IMR-90 (cell line): ENCODE measurements around the gene NUTM2B. TPM values are rescaled to one million over a fixed set of nuclear protein-coding genes. Genes with fewer than 3 reads are reported as not detected.
"Not testable (repeated sequence)": the region's sequence is repeated elsewhere in the genome, so short reads cannot be mapped to it uniquely, and the experiment has no call there.

ENCODE experiments used
- ATAC-seq: fragments of 200-7000 bp; cut with Tn5 transposase; 2 replicates; pipeline ENCODE4 v1.9.1; 2020; ENCODE audit warnings: low read depth, mild to moderate bottlenecking, moderate library complexity
- BruUV-seq: library from RNA; stranded (reverse); fragments of 400-500 nt; replicated peaks from 2 replicates; lab custom pipeline; 2021; lab: Mats Ljungman, UMichigan
- CTCF ChIA-PET: fragments of 300-600 bp; formaldehyde crosslinking; extraction: SDS; loops from one replicate; lab custom pipeline; 2021; ENCODE audit warnings: antibody characterized with exemption; lab: Yijun Ruan, JAX
- POLR2A ChIA-PET: fragments of 300-600 bp; sonication (Branson Sonifier 250); formaldehyde crosslinking; loops from one replicate; lab custom pipeline; 2022; ENCODE audit warnings: antibody characterized with exemption; ENCODE audit not compliant: unreplicated experiment; lab: Charles Lee
- DNase-seq: peaks from one replicate; pipeline ENCODE4 v3.0.0; 2013
- H2AFZ ChIP-seq: replicated peaks from 2 replicates; pipeline ENCODE3; 2013; ENCODE audit warnings: low read length, mild to moderate bottlenecking; ENCODE audit not compliant: poor library complexity
- H2AK5ac ChIP-seq: 2 replicates; pipeline ENCODE4 v1.6.1; 2013; ENCODE audit warnings: low read depth, low read length, inconsistent platforms
- H2AK9ac ChIP-seq: replicated peaks from 2 replicates; pipeline ENCODE3; 2013; ENCODE audit warnings: mild to moderate bottlenecking, low read depth, low read length, moderate library complexity; ENCODE audit not compliant: poor library complexity
- H2BK120ac ChIP-seq: 2 replicates; pipeline ENCODE4 v1.6.1; 2013; ENCODE audit warnings: low read depth, low read length, inconsistent platforms
- H2BK15ac ChIP-seq: 3 replicates; pipeline ENCODE4 v1.6.1; 2013; ENCODE audit warnings: low read depth, low read length, inconsistent platforms
- H2BK20ac ChIP-seq: 2 replicates; pipeline ENCODE4 v1.6.1; 2013; ENCODE audit warnings: low read depth, mild to moderate bottlenecking, inconsistent platforms, low read length, moderate library complexity
- H2BK5ac ChIP-seq: 2 replicates; pipeline ENCODE4 v1.6.1; 2013; ENCODE audit warnings: mild to moderate bottlenecking, low read depth, low read length, inconsistent platforms; ENCODE audit not compliant: poor library complexity, severe bottlenecking
- H3K14ac ChIP-seq: replicated peaks from 2 replicates; pipeline ENCODE4 v1.6.1; 2013; ENCODE audit warnings: low read depth, low read length, inconsistent platforms
- H3K18ac ChIP-seq: 2 replicates; pipeline ENCODE4 v1.6.1; 2013; ENCODE audit warnings: low read depth, low read length, control low read depth
- H3K23ac ChIP-seq: 2 replicates; pipeline ENCODE4 v1.6.1; 2013; ENCODE audit warnings: low read depth, low read length, inconsistent platforms
- H3K27ac ChIP-seq: 2 replicates; pipeline ENCODE4 v1.5.1; 2013; ENCODE audit warnings: mild to moderate bottlenecking, control low read depth, low read length; ENCODE audit not compliant: insufficient read depth
- H3K27me3 ChIP-seq: 2 replicates; pipeline ENCODE4 v1.6.1; 2013; ENCODE audit warnings: low read length; ENCODE audit not compliant: control insufficient read depth, insufficient read depth
- H3K36me3 ChIP-seq: 2 replicates; pipeline ENCODE4 v1.6.1; 2013; ENCODE audit warnings: low read length, mixed read lengths; ENCODE audit not compliant: control insufficient read depth, insufficient read depth
- H3K4ac ChIP-seq: 2 replicates; pipeline ENCODE4 v1.6.1; 2013; ENCODE audit warnings: low read depth, low read length, inconsistent platforms
- H3K4me1 ChIP-seq: 2 replicates; pipeline ENCODE4 v1.6.1; 2013; ENCODE audit warnings: low read length, mixed read lengths; ENCODE audit not compliant: control insufficient read depth, insufficient read depth
- H3K4me2 ChIP-seq: 2 replicates; pipeline ENCODE4 v1.6.1; 2013; ENCODE audit warnings: low read depth, mild to moderate bottlenecking, control low read depth, low read length, moderate library complexity
- H3K4me3 ChIP-seq: 2 replicates; pipeline ENCODE4 v1.5.1; 2013; ENCODE audit warnings: low read depth, mild to moderate bottlenecking, control low read depth, low read length, moderate library complexity; ENCODE audit not compliant: insufficient read depth
- H3K56ac ChIP-seq: 2 replicates; pipeline ENCODE4 v1.6.1; 2013; ENCODE audit warnings: low read length, inconsistent platforms; ENCODE audit not compliant: insufficient read depth; ENCODE audit errors: extremely low read depth
- H3K79me1 ChIP-seq, 2 experiments: 2 replicates each; pipeline ENCODE4 v1.6.1; 2013; ENCODE audit warnings: low read length in 2 of 2, inconsistent platforms in 1 of 2, low read depth in 1 of 2
- H3K9ac ChIP-seq: 2 replicates; pipeline ENCODE4 v1.6.1; 2013; ENCODE audit warnings: low read depth, low read length, control low read depth
- H3K9me1 ChIP-seq: 2 replicates; pipeline ENCODE4 v1.6.1; 2013; ENCODE audit warnings: low read length, inconsistent platforms; ENCODE audit not compliant: insufficient read depth
- H3K9me3 ChIP-seq: 2 replicates; pipeline ENCODE4 v1.6.1; 2013; ENCODE audit warnings: low read length; ENCODE audit not compliant: control insufficient read depth, insufficient read depth
- H4K20me1 ChIP-seq: 2 replicates; pipeline ENCODE4 v1.6.1; 2013; ENCODE audit warnings: low read length, inconsistent platforms; ENCODE audit not compliant: insufficient read depth
- H4K5ac ChIP-seq: 2 replicates; pipeline ENCODE4 v1.6.1; 2013; ENCODE audit warnings: mild to moderate bottlenecking, low read depth, low read length, control low read depth
- H4K8ac ChIP-seq, 2 experiments: 2 replicates each; pipeline ENCODE4 v1.6.1; 2013; ENCODE audit warnings: low read depth in 2 of 2, low read length in 2 of 2, control low read depth in 1 of 2, inconsistent platforms in 1 of 2
- H4K91ac ChIP-seq: 2 replicates; pipeline ENCODE4 v1.6.1; 2013; ENCODE audit warnings: low read depth, low read length, inconsistent platforms; ENCODE audit not compliant: insufficient read depth
- WGBS, 2 experiments: methylation state at CpG; one replicate each; pipeline versions ENCODE4 v1.1.5 to v1.1.7; 2013; ENCODE audit warnings: missing lambda C conversion rate in 2 of 2; ENCODE audit not compliant: insufficient read length in 1 of 2; ENCODE audit errors: extremely low coverage in 2 of 2; 5-methylcytosine and 5-hydroxymethylcytosine counted together
- dilution Hi-C: fragments of 300-500 bp; cut with HindIII; formaldehyde crosslinking; loops from one replicate; pipeline ENCODE4 v1.14.3; 2018; ENCODE audit warnings: low sequenced_read_pairs; ENCODE audit not compliant: unreplicated experiment
- in situ Hi-C: fragments of 300-500 bp; cut with MboI; formaldehyde crosslinking; loops from 3 replicates; pipeline ENCODE4 v1.14.3; 2019; ENCODE audit warnings: low sequenced_read_pairs, inconsistent platforms, mixed read lengths
- intact Hi-C: fragments of 100-400 bp; cut with micrococcal nuclease; formaldehyde crosslinking; loops from 2 replicates; pipeline ENCODE4 v1.10.0; 2022
- polyA plus RNA-seq, 3 experiments: library from polyadenylated mRNA; depleted of rRNA; stranded (reverse); fragments of >200 nt; gene quantifications; 2 replicates each; pipeline ENCODE4 v1.2.3, GENCODE V29; 2012; ENCODE audit warnings: low replicate concordance in 1 of 3
- total RNA-seq: library from RNA; depleted of rRNA; stranded (reverse); fragments of >200 nt; gene quantifications from 2 replicates; pipeline ENCODE4 v1.2.3, GENCODE V29; 2012

The NUTM2B gene
- total and polyA plus RNA-seq, 2 of the 4 experiments (the other 2 are of a cell fraction), result 0.18 to 0.29 TPM

DNA sequence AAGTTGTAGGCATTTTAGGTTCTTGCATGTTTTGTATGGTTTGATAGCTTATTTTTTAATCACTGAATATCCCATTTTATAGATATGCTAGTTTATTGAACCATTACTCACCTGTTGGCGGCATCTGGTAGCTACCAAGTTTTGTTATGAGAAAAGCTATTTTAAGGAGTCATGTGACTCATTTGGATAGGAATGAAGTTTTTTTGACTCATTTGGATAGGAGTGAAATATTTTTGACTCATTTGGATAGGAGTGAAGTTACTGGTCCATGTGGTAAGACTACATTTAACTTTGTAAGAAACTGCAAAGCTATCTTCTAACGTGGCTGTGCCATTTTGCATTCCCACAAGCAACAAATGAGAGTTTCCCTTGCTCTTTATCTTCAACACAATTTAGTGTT, 28.1 kb upstream of the NUTM2B start:
- WGBS, 2 experiments, result no CpG with 5 or more reads among the region's 2 CpGs
- H3K23ac ChIP-seq, dilution Hi-C loops: not testable (repeated sequence)

DNA sequence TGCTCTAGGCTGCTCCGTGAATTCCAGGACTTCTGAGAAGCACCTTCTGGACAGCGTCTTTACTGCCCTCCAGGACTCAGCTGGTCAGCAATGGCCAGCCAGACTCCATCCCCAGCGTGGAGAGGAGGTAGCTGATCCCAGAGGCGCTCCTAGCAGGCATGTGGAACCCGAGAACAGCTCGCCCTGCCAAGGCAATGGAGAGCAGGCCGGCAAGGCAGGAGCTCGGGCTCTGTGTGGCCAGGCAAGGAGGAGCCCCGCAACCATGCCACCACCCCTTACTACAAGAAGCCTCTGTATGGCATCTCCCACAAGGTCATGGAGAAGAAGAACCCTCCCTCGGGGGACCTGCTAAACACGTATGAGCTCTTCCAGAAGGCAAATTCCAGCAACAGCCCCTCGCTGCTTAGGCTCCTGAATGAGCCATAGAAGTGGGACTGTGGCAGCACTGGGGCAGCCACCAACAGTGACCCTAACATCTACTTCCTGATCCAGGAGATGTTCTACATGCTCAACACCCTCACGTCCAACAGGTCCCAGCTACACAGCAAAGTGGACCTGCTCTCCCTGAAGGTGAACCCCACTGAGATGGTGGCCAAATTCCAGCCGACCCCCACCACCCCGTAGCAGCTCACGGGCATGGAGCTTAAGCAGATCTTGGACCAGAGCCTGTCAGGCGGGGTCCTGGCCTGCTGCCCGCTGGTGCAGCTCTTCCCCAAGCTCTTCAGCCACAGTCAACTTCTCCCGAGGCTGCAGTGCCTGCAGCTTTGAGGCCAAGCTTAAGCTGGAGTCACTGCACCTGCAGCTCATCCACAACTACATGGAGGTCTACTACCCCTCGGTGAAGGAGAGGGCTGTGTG, 19.8 kb upstream of the NUTM2B start:
- H2BK20ac ChIP-seq, H2AK5ac ChIP-seq, H3K9me1 ChIP-seq, H2AK9ac ChIP-seq, intact Hi-C loops, H4K8ac ChIP-seq, H3K9me3 ChIP-seq, H3K79me1 ChIP-seq, in situ Hi-C loops, POLR2A ChIA-PET, H3K4me1 ChIP-seq, H3K23ac ChIP-seq, H3K4me2 ChIP-seq, H3K4ac ChIP-seq, H2AFZ ChIP-seq, H3K27ac ChIP-seq, H3K14ac ChIP-seq, BruUV-seq, CTCF ChIA-PET, dilution Hi-C loops, H4K91ac ChIP-seq, H4K5ac ChIP-seq, H3K9ac ChIP-seq, DNase-seq, H3K4me3 ChIP-seq, H2BK15ac ChIP-seq, ATAC-seq, H2BK5ac ChIP-seq, H2BK120ac ChIP-seq, H3K56ac ChIP-seq, H3K18ac ChIP-seq, H3K27me3 ChIP-seq, H4K20me1 ChIP-seq: not testable (repeated sequence)
- WGBS, 2 experiments, result 91% methylated on average over 4 of the region's 20 CpGs; no CpG with 5 or more reads in 1 of the 2 experiments
- peaks cover 14% of the 10 kb centered on the region for H3K36me3 ChIP-seq

More for the DNA sequence above, 28.1 kb upstream of the NUTM2B start:
- H3K4ac ChIP-seq, POLR2A ChIA-PET, ATAC-seq, H3K9me1 ChIP-seq, H2BK15ac ChIP-seq, H2AFZ ChIP-seq, H3K4me1 ChIP-seq, H2BK5ac ChIP-seq, H3K27me3 ChIP-seq, H3K9ac ChIP-seq, H4K5ac ChIP-seq, H3K9me3 ChIP-seq, H2BK20ac ChIP-seq, H4K8ac ChIP-seq, H4K20me1 ChIP-seq, intact Hi-C loops, H3K4me2 ChIP-seq, H2BK120ac ChIP-seq, H3K79me1 ChIP-seq, H3K36me3 ChIP-seq, H3K4me3 ChIP-seq, H3K27ac ChIP-seq, CTCF ChIA-PET, H2AK9ac ChIP-seq, H4K91ac ChIP-seq, H2AK5ac ChIP-seq, H3K14ac ChIP-seq, BruUV-seq, H3K18ac ChIP-seq, in situ Hi-C loops, H3K56ac ChIP-seq: not testable (repeated sequence)
- peak; percentile 30 for DNase-seq
